Muscle of leg (tissue), 11 donors: ENCODE results near the gene ARMC2. TPM values are rescaled to one million over a fixed set of nuclear protein-coding genes. Genes with fewer than 3 reads are reported as not detected.
A peak's percentile ranks its signal among the peaks of the same experiment; 100 is the strongest.
"Not testable (repeated sequence)": the region's sequence is repeated elsewhere in the genome, so short reads cannot be mapped to it uniquely, and the experiment has no call there.

ENCODE experiments used
- DNase-seq: peaks from one replicate; pipeline ENCODE4 v3.0.0; 2013
- H3K27ac ChIP-seq: one replicate; pipeline ENCODE4 v1.5.1; 2013; ENCODE audit warnings: mild to moderate bottlenecking, low read length, control low read depth
- H3K27me3 ChIP-seq: one replicate; pipeline ENCODE4 v1.6.1; 2013; ENCODE audit warnings: low read length; ENCODE audit not compliant: control insufficient read depth, insufficient read depth
- H3K36me3 ChIP-seq: one replicate; pipeline ENCODE4 v1.6.1; 2013; ENCODE audit warnings: low read length; ENCODE audit not compliant: control insufficient read depth, insufficient read depth
- H3K4me1 ChIP-seq: one replicate; pipeline ENCODE4 v1.6.1; 2013; ENCODE audit warnings: low read length; ENCODE audit not compliant: control insufficient read depth, insufficient read depth
- H3K4me3 ChIP-seq: one replicate; pipeline ENCODE4 v1.5.1; 2013; ENCODE audit warnings: low read length, control low read depth
- H3K9me3 ChIP-seq: replicated peaks from 2 replicates; pipeline ENCODE4 v1.6.1; 2013; ENCODE audit warnings: low read depth, low read length; ENCODE audit not compliant: control insufficient read depth
- WGBS: methylation state at CpG from one replicate; pipeline ENCODE4 v1.1.5; 2013; ENCODE audit warnings: missing lambda C conversion rate; ENCODE audit not compliant: insufficient coverage; 5-methylcytosine and 5-hydroxymethylcytosine counted together
- polyA plus RNA-seq, 8 donors: library from polyadenylated mRNA; unstranded; fragments of 120-200 nt; gene quantifications; one replicate each; pipeline versions ENCODE4 v1.2.1 to v1.2.3, GENCODE V29; 2013; ENCODE audit warnings: inconsistent platforms in 1 of 8, low replicate concordance in 1 of 8; ENCODE audit not compliant: insufficient read length in 8 of 8, insufficient read depth in 1 of 8
- total RNA-seq: library from RNA; stranded (reverse); fragments of 120-200 nt; gene quantifications from one replicate; pipeline ENCODE4 v1.2.4, GENCODE V29; 2013

ARMC2 gene
- total and polyA plus RNA-seq, 9 donors: 3.6 to 8.9 (median 5.8) TPM

GRCh38 chr6:108845145-108845544 lies 3.1 kb upstream of the ARMC2 start:
- Histone ChIP-seq H3K27ac (no peak overlapping the region), H3K4me1 (peaks cover 16% of the 10 kb centered on the region), H3K36me3 (no peaks in the 10 kb centered on the region), H3K27me3 (peaks cover 3% of the 10 kb centered on the region), H3K4me3 (no peak overlapping the region), H3K9me3 (no peaks in the 10 kb centered on the region)
- DNase-seq: no peak

- H3K4me1 ChIP-seq: peaks cover 14% of the 10 kb centered on the region
- 74% methylated on average over 3 of the region's 5 CpGs for WGBS
- no peak overlapping the region for H3K27ac ChIP-seq
- no peaks in the 10 kb centered on the region for H3K36me3 ChIP-seq
- H3K9me3 ChIP-seq: no peaks in the 10 kb centered on the region
- peaks cover 1% of the 10 kb centered on the region for H3K27me3 ChIP-seq
- no peak overlapping the region for H3K4me3 ChIP-seq
- no peak for DNase-seq
These were observed 2.1 kb upstream of the ARMC2 start for GRCh38 chr6:108846101-108846500.

GRCh38 chr6:108846628-108847027 lies 1.6 kb upstream of the ARMC2 start:
- Histone ChIP-seq H3K27me3 (no peaks in the 10 kb centered on the region), H3K4me1 (peaks cover 11% of the 10 kb centered on the region), H3K4me3 (no peak overlapping the region), H3K9me3 (no peaks in the 10 kb centered on the region), H3K27ac (no peak overlapping the region), H3K36me3 (no peaks in the 10 kb centered on the region)
- 50% methylated on average over 1 of the region's 1 CpG for WGBS
- DNase-seq: no peak

- Histone ChIP-seq H3K27me3 (no peaks in the 10 kb centered on the region), H3K4me1 (peaks cover 9% of the 10 kb centered on the region), H3K4me3 (peak overlapping the region; percentile 89), H3K27ac (peak overlapping the region; percentile 69), H3K36me3 (no peaks in the 10 kb centered on the region), H3K9me3 (no peaks in the 10 kb centered on the region)
- DNase-seq: no peak
- 28% methylated on average over 12 of the region's 12 CpGs for WGBS
These were observed 495 bp upstream of the ARMC2 start for GRCh38 chr6:108847738-108848115.

DNA sequence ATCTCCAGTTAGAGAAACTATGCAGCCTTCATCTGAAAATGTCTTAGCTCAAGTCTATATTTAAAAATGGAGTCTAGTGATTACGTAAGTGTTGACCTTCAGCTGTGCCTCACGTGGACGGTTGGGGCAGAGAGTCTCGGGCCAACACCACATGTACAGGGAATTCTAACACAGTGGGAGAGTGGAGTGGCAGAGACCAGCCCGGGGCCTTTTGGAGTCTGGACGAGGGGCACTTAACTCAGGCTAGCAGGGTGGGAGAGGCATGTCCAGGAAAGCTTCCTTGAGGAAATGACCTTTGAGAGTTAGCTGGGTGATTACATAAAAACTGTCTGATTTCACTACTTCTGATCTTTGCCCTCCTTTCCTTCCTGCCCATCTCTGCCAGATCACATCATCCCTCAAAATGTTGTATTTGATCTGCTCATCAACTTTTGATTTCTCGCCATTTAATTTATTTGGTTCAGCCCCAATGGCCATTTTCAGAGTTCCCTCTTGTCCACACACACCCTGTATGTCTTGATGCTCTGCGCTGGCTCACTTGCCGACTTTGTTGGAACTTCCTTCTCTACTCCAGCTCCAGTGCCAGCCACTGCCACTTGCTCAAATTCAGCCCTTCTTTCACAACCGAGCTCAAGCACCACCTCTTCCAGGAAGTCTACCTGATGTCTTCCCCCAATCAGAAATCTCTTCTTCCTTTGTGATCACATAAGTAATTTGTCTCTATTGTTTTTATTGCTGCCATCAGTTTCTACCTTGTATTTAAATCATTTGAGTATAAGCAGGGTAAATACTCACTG lies 2.6 kb downstream of the ARMC2 start:
- Histone ChIP-seq H3K9me3 (no peaks in the 10 kb centered on the region), H3K27ac (no peak overlapping the region), H3K27me3 (no peaks in the 10 kb centered on the region), H3K4me1 (peaks cover 9% of the 10 kb centered on the region), H3K4me3 (no peak overlapping the region), H3K36me3 (peaks cover 8% of the 10 kb centered on the region)
- DNase-seq: no peak
- WGBS: 73% methylated on average over 8 of the region's 10 CpGs

DNA sequence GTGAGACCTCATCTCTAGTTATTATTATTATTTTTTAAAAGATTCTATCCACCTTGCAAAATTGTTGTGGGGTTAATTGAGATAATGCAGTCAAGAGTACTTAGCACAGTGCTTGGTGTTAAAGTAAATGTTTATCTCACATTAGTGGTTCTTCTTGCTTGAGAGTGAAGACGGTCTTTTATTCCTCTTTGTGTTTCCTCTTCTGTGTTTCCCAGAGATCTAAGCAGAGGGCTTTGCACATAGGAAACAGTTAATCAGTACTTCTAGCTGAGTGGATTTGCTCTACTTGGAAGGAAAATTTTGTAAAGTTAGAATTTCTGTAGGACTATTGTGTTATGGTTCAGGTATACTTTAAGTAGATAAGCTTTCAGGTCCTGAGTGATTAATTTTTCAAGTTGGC lies 3.5 kb downstream of the ARMC2 start:
- no CpG with 5 or more reads among the region's 1 CpG for WGBS
- no peak overlapping the region for H3K27ac ChIP-seq
- DNase-seq: no peak

GRCh38 chr6:108853077-108853476 lies 4.9 kb downstream of the ARMC2 start:
- H3K27ac ChIP-seq: no peak overlapping the region
- H3K9me3 ChIP-seq: peaks cover 11% of the 10 kb centered on the region
- peaks cover 15% of the 10 kb centered on the region for H3K36me3 ChIP-seq
- H3K4me3 ChIP-seq: no peak overlapping the region
- no peak for DNase-seq
- no peaks in the 10 kb centered on the region for H3K27me3 ChIP-seq
- peaks cover 4% of the 10 kb centered on the region for H3K4me1 ChIP-seq

More for the DNA sequence above, 3.5 kb downstream of the ARMC2 start:
- H3K36me3 ChIP-seq: peaks cover 13% of the 10 kb centered on the region
- peaks cover 4% of the 10 kb centered on the region for H3K9me3 ChIP-seq
- no peaks in the 10 kb centered on the region for H3K27me3 ChIP-seq
- H3K4me1 ChIP-seq: peaks cover 9% of the 10 kb centered on the region
- H3K4me3 ChIP-seq: no peak overlapping the region

DNA sequence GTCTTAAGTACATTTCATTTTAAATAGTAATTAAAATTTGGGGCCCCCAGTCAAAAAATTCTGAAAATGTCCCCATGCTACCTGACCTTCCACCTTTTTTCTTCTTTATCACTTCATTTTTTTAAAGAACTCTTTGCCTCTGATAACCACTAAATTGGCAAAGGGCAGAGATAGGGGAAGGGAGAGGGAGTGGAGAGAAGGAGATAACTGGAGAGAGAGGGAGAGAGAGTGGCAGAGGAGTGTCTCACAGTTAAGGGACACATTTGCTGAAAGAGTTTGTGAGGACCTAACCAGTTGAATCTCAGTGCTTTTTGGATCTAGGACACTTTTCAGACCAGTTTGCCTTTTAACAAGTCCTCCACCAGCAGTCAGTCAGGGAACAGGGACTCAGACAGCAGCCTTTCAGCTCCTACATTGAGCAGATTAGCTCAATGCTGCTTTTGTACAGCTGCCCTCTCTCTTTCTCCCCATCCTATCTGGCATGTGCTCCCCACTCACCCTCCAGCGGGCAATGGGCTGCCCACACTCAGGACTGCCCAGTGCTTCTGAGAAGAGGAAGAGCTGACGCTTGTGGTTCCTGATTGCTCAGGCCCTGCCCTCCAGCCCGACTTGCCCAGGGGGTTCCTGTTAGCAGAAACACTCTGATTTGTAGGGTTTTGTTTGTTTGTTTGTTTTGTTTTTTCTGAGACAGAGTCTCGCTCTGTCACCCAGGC lies 14.4 kb downstream of the ARMC2 start:
- Histone ChIP-seq H3K36me3 (peaks cover 20% of the 10 kb centered on the region), H3K27ac (no peak overlapping the region)

GRCh38 chr6:108865751-108866286 lies 17.6 kb downstream of the ARMC2 start:
- DNase-seq, H3K4me1 ChIP-seq, H3K9me3 ChIP-seq, H3K4me3 ChIP-seq, H3K27ac ChIP-seq, H3K27me3 ChIP-seq: not testable (repeated sequence)
- no CpG with 5 or more reads among the region's 2 CpGs for WGBS
- peaks cover 17% of the 10 kb centered on the region for H3K36me3 ChIP-seq

More for the DNA sequence above, 14.4 kb downstream of the ARMC2 start:
- H3K4me1 ChIP-seq: no peaks in the 10 kb centered on the region
- peak; percentile 48 for DNase-seq
- H3K9me3 ChIP-seq: no peaks in the 10 kb centered on the region
- no peak overlapping the region for H3K4me3 ChIP-seq
- H3K27me3 ChIP-seq: no peaks in the 10 kb centered on the region
- WGBS: 80% methylated on average over 2 of the region's 4 CpGs

DNA sequence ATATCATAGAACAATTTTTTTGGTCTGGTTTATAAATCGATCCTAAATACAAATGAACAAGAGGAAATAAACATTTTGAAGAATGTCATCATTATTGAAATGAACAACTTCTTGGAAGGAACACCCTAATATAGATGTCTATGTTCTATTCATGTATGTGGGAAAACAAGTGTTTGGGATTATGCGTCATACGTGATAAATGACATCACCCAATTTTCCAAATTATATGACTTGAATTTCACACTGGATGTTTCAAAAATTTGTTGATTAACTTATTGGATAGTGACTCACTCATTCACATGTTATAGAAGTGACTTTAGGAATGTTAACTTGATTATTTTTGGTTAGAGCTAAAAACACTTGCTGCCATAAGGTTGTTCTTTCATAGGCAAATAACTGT lies 18.6 kb downstream of the ARMC2 start:
- no peak for DNase-seq
- Histone ChIP-seq H3K36me3 (peaks cover 16% of the 10 kb centered on the region), H3K4me3 (no peak overlapping the region), H3K9me3 (no peaks in the 10 kb centered on the region), H3K27me3 (no peaks in the 10 kb centered on the region), H3K27ac (no peak overlapping the region), H3K4me1 (no peaks in the 10 kb centered on the region)
- WGBS: no CpG with 5 or more reads among the region's 3 CpGs
